LNCaP clone FGC (cell line): Measurements from ENCODE around the gene CLEC16A.

Source experiments
- DNase-seq: peaks from one replicate; pipeline ENCODE4 v3.0.0-alpha.2; 2011; ENCODE audit warnings: low read depth
- H3K4me3 ChIP-seq: 2 replicates; pipeline ENCODE4 v1.5.1; 2011; ENCODE audit warnings: mild to moderate bottlenecking, low read depth, low read length, control low read depth
- CTCF ChIP-seq: IDR thresholded peaks from 2 replicates; pipeline ENCODE4 v1.5.1; 2012; ENCODE audit warnings: mild to moderate bottlenecking; ENCODE audit not compliant: control insufficient read depth, insufficient read depth; ENCODE audit errors: extremely low read depth

CLEC16A gene

GRCh38 chr16:11063448-11064201, 119.3 kb downstream of the CLEC16A start:
- no peak overlapping the region for H3K4me3 ChIP-seq
- no peak for TF ChIP-seq CTCF
- no peak for DNase-seq

GRCh38 chr16:11064202-11064540, 119.8 kb downstream of the CLEC16A start:
- TF ChIP-seq CTCF = no peak
- DNase-seq = no peak
- no peak overlapping the region for H3K4me3 ChIP-seq

GRCh38 chr16:11064851-11065250, 120.5 kb downstream of the CLEC16A start:
- TF ChIP-seq CTCF = no peak
- no peak for DNase-seq
- no peak overlapping the region for H3K4me3 ChIP-seq

- DNase-seq = no peak
- H3K4me3 ChIP-seq = no peak overlapping the region
- no peak for TF ChIP-seq CTCF
Observed at GRCh38 chr16:11066261-11066870, 122.0 kb downstream of the CLEC16A start.

- TF ChIP-seq CTCF = no peak
- H3K4me3 ChIP-seq = no peak overlapping the region
- no peak for DNase-seq
Observed at GRCh38 chr16:11067266-11067665, 122.9 kb downstream of the CLEC16A start.

GRCh38 chr16:11067697-11068141, 123.4 kb downstream of the CLEC16A start:
- DNase-seq = no peak
- TF ChIP-seq CTCF = no peak

More at GRCh38 chr16:11067697-11068141, 123.4 kb downstream of the CLEC16A start:
- H3K4me3 ChIP-seq = no peak overlapping the region
